HG02623 (cell line): Measurements from ENCODE around the gene SYNDIG1.

Source experiments
- ATAC-seq: cut with Tn5 transposase; IDR thresholded peaks from one replicate; pipeline ENCODE4 v1.9.1; 2021; ENCODE audit warnings: moderate library complexity; ENCODE audit not compliant: unreplicated experiment

Gene SYNDIG1

DNA sequence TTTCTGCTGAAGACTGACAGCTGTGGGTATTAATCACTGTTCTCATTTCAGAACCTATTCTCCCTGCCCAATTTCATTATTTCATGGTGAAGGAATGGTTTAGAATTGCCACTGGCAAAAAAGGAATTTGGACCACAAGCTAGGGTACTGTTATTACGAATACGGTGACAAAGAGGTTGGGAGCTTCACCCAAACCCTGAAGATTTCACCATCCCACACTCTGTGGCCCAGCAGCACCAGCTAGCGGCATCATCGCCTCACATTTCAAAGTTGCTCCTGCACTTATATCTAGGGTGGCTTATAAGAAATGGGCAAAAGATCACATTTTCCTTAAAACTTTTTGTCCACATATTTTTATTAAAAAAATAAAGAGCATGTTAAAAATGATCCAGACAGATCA is 236.1 kb downstream of the SYNDIG1 start:
- no peak for ATAC-seq

DNA sequence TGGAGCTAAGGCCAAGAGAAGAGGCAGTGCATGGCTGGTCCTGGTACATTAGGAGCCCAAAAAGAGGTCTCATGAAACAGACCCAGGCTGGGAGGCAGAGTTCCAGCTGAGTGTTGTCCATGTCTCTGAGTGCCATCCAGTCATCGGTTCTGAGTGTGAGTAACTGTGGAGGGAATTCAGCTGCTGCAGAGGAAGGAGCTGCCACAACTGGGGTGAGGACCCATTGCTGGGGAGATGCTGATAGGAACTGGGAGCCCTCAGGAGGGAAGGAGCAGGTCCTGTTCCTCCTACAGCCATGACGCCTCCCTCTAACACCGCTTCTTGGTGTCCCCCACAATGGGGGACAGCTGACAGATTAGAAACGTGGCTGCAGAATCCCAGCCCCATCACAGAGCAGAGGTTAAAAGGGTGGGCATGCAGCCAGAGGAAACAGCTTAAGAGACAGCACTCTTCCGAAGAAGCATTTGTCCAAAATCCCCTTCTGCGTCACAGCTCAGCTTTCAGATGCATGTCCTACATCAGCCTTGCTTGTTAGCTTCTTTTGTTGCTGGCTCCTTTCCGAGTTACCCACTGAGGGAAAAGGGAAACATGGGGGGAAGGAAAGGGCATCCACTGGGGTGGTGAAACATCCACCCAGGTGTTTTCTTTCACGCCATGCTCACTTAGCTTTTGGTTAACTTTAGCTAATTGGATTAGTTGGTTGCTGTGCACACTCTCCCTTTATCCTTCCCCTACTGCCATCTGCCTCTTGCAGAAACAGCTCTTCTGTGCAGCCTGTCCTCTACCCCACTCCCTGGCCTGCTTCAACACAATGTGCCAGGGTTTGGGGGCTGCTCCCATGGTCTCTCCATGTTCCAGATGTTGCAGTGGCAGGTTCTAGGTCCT is 239.2 kb downstream of the SYNDIG1 start:
- no peak for ATAC-seq
